CD14-positive monocyte (primary cell): ENCODE measurements around the gene PAX8. TPM values are rescaled to one million over a fixed set of nuclear protein-coding genes. Genes with fewer than 3 reads are reported as not detected.
A peak's percentile ranks its signal among the peaks of the same experiment; 100 is the strongest.

Experiments
- DNase-seq, 3 donors: peaks; one replicate each; pipeline ENCODE4 v3.0.0-alpha.2; 2011 to 2022
- H2AFZ ChIP-seq: 2 replicates; pipeline ENCODE4 v1.6.0; 2012; ENCODE audit warnings: mild to moderate bottlenecking, low read depth, low read length, inconsistent platforms; ENCODE audit not compliant: insufficient read depth, poor library complexity, severe bottlenecking
- H3K27ac ChIP-seq, 2 donors: 1 replicate in 1 of 2; 2 replicates in 1 of 2; pipeline ENCODE4 v1.5.1; 2012 to 2013; ENCODE audit warnings: low read length in 2 of 2, control low read depth in 1 of 2, inconsistent platforms in 1 of 2, low read depth in 1 of 2, mild to moderate bottlenecking in 1 of 2
- H3K27me3 ChIP-seq, 2 donors: one replicate each; pipeline versions ENCODE4 v1.6.0 to v1.6.1; 2011 to 2013; ENCODE audit warnings: low read length in 2 of 2; ENCODE audit not compliant: control insufficient read depth in 2 of 2, insufficient read depth in 2 of 2
- H3K36me3 ChIP-seq, 2 donors: replicated peaks in 1 of 2; 1 replicate in 1 of 2; 2 replicates in 1 of 2; pipeline versions ENCODE4 v1.5.1 to v1.6.1; 2012 to 2013; ENCODE audit warnings: low read length in 2 of 2, control low read depth in 1 of 2, inconsistent platforms in 1 of 2, mild to moderate bottlenecking in 1 of 2; ENCODE audit not compliant: insufficient read depth in 2 of 2, control insufficient read depth in 1 of 2
- H3K4me1 ChIP-seq, 2 donors: 1 replicate in 1 of 2; 2 replicates in 1 of 2; pipeline versions ENCODE4 v1.5.1 to v1.6.1; 2012 to 2013; ENCODE audit warnings: low read length in 2 of 2, control low read depth in 1 of 2, inconsistent platforms in 1 of 2, mild to moderate bottlenecking in 1 of 2, moderate library complexity in 1 of 2; ENCODE audit not compliant: insufficient read depth in 2 of 2, control insufficient read depth in 1 of 2
- H3K4me2 ChIP-seq: replicated peaks from 2 replicates; pipeline ENCODE3; 2012; ENCODE audit warnings: low read length, moderate library complexity, mild to moderate bottlenecking; ENCODE audit not compliant: poor library complexity, severe bottlenecking; ENCODE audit errors: extremely low read depth
- H3K4me3 ChIP-seq, 3 experiments: fragments of 200-600 bp in 1 of 3; sonication (generic) in 1 of 3; replicated peaks in 1 of 3; 1 replicate in 2 of 3; 2 replicates in 1 of 3; pipeline ENCODE4 v1.5.1; 2011 to 2013; ENCODE audit warnings: low read length in 3 of 3, mild to moderate bottlenecking in 3 of 3, control low read depth in 2 of 3, low read depth in 2 of 3, inconsistent platforms in 1 of 3, moderate library complexity in 1 of 3
- H3K79me2 ChIP-seq: 2 replicates; pipeline ENCODE4 v1.6.0; 2012; ENCODE audit warnings: mild to moderate bottlenecking, control low read depth, inconsistent platforms, low read length, moderate library complexity; ENCODE audit not compliant: insufficient read depth
- H3K9ac ChIP-seq: 2 replicates; pipeline ENCODE4 v1.6.0; 2017; ENCODE audit warnings: low read length, mild to moderate bottlenecking; ENCODE audit not compliant: insufficient read depth, poor library complexity, severe bottlenecking
- H3K9me3 ChIP-seq, 2 donors: replicated peaks in 1 of 2; 1 replicate in 1 of 2; 2 replicates in 1 of 2; pipeline versions ENCODE4 v1.5.1 to v1.6.1; 2012 to 2013; ENCODE audit warnings: low read length in 2 of 2, control low read depth in 1 of 2; ENCODE audit not compliant: control insufficient read depth in 1 of 2, insufficient read depth in 1 of 2
- H4K20me1 ChIP-seq: 2 replicates; pipeline ENCODE4 v1.6.0; 2012; ENCODE audit warnings: mild to moderate bottlenecking, low read length, control low read depth, moderate library complexity; ENCODE audit not compliant: insufficient read depth
- H3K27ac Mint-ChIP-seq, 7 donors: one replicate each; pipeline ENCODE4 v1.8.0; 2020; ENCODE audit warnings: mild to moderate bottlenecking in 7 of 7, mixed read lengths in 7 of 7, moderate library complexity in 6 of 7, inconsistent platforms in 2 of 7
- H3K27me3 Mint-ChIP-seq, 3 donors: one replicate each; pipeline ENCODE4 v1.8.0; 2021 to 2022; ENCODE audit warnings: low read depth in 3 of 3, mild to moderate bottlenecking in 3 of 3, mixed read lengths in 3 of 3, moderate library complexity in 3 of 3, inconsistent platforms in 1 of 3
- H3K36me3 Mint-ChIP-seq, 2 donors: one replicate each; pipeline ENCODE4 v1.8.0; 2020; ENCODE audit warnings: mixed read lengths in 2 of 2, inconsistent platforms in 1 of 2, mild to moderate bottlenecking in 1 of 2
- H3K4me1 Mint-ChIP-seq: one replicate; pipeline ENCODE4 v1.8.0; 2020; ENCODE audit warnings: mild to moderate bottlenecking, mixed read lengths
- H3K4me3 Mint-ChIP-seq, 2 donors: one replicate each; pipeline ENCODE4 v1.8.0; 2020; ENCODE audit warnings: mild to moderate bottlenecking in 2 of 2, mixed read lengths in 2 of 2, moderate library complexity in 1 of 2
- H3K9me3 Mint-ChIP-seq, 7 donors: one replicate each; pipeline ENCODE4 v1.8.0; 2020 to 2022; ENCODE audit warnings: mixed read lengths in 7 of 7, mild to moderate bottlenecking in 6 of 7, moderate library complexity in 6 of 7, inconsistent platforms in 2 of 7
- CTCF ChIP-seq: fragments of 200-600 bp; IDR thresholded peaks from one replicate; pipeline ENCODE4 v1.8.0; 2022; ENCODE audit warnings: antibody characterized with exemption, mild to moderate bottlenecking
- WGBS: methylation state at CpG from one replicate; pipeline ENCODE4 v1.1.5; 2013; ENCODE audit warnings: missing lambda C conversion rate; ENCODE audit not compliant: insufficient coverage; 5-methylcytosine and 5-hydroxymethylcytosine counted together
- intact Hi-C, 2 donors: fragments of 100-400 bp; cut with micrococcal nuclease; formaldehyde crosslinking; loops; one replicate each; pipeline versions ENCODE4 v1.15.0 to v1.15.1; 2023
- polyA plus RNA-seq, 3 donors: library from polyadenylated mRNA; depleted of rRNA in 1 of 3; unstranded in 2 of 3; stranded (reverse) in 1 of 3; fragments of 300-500 nt in 2 of 3; fragments of >200 nt in 1 of 3; fragmentation: Illumina TruSeq in 2 of 3; gene quantifications; 1 replicate in 2 of 3; 2 replicates in 1 of 3; pipeline ENCODE4 v1.2.3, GENCODE V29; 2012 to 2021

The PAX8 gene
- polyA plus RNA-seq, 3 donors: 0.26 to 0.47 (median 0.36) TPM

- intact Hi-C loops: no loop called here
- peaks cover 12 to 19% (median 14%) of the 10 kb centered on the region in 3 donors for H3K27me3 Mint-ChIP-seq
- no peak overlapping the region for H3K4me2 ChIP-seq
These were observed 5.8 kb upstream of the PAX8 start for GRCh38 chr2:113284476-113284875.

GRCh38 chr2:113283704-113284284, 5.1 kb upstream of the PAX8 start:
- no peak overlapping the region for H3K9ac ChIP-seq
- peaks cover 17 to 27% of the 10 kb centered on the region in 2 donors for H3K4me1 ChIP-seq
- peak overlapping the region; percentile 69 for H2AFZ ChIP-seq
- no peak overlapping the region for H3K4me3 ChIP-seq
- H3K27me3 ChIP-seq: peaks cover 7 to 9% of the 10 kb centered on the region in 2 donors
- no peak for DNase-seq
- no peak for TF ChIP-seq CTCF
- H3K9me3 Mint-ChIP-seq: peaks cover 0 to 3% (median 0%) of the 10 kb centered on the region in 7 donors
- H3K9me3 ChIP-seq: peaks cover 0 to 2% of the 10 kb centered on the region in 2 donors
- no peaks in the 10 kb centered on the region for H4K20me1 ChIP-seq
- 66% methylated on average over 2 of the region's 3 CpGs for WGBS
- no peak overlapping the region for H3K27ac ChIP-seq
- H3K4me3 Mint-ChIP-seq: no peak overlapping the region
- H3K27ac Mint-ChIP-seq: no peak overlapping the region
- H3K4me1 Mint-ChIP-seq: peaks cover 37% of the 10 kb centered on the region
- no peak overlapping the region for H3K4me2 ChIP-seq
- H3K79me2 ChIP-seq: no peaks in the 10 kb centered on the region
- intact Hi-C loops: no loop called here
- no peaks in the 10 kb centered on the region for H3K36me3 ChIP-seq
- peaks cover 18 to 26% (median 21%) of the 10 kb centered on the region in 3 donors for H3K27me3 Mint-ChIP-seq
- peaks cover 0 to 7% of the 10 kb centered on the region in 2 donors for H3K36me3 Mint-ChIP-seq

More at GRCh38 chr2:113284476-113284875, 5.8 kb upstream of the PAX8 start:
- Mint-ChIP-seq H3K4me3 (no peak overlapping the region), H3K27ac (no peak overlapping the region), H3K36me3 (peaks cover 0 to 4% of the 10 kb centered on the region in 2 donors), H3K9me3 (peaks cover 0 to 1% (median 0%) of the 10 kb centered on the region in 7 donors), H3K4me1 (peaks cover 36% of the 10 kb centered on the region)
- H2AFZ ChIP-seq: peak overlapping the region; percentile 69
- no peaks in the 10 kb centered on the region for H3K9me3 ChIP-seq
- no peaks in the 10 kb centered on the region for H3K79me2 ChIP-seq
- H3K27me3 ChIP-seq: peaks cover under 1 to 2% of the 10 kb centered on the region in 2 donors
- no peak overlapping the region for H3K4me3 ChIP-seq
- peaks cover 17 to 27% of the 10 kb centered on the region in 2 donors for H3K4me1 ChIP-seq
- H4K20me1 ChIP-seq: no peaks in the 10 kb centered on the region
- no peak for DNase-seq
- no peak for TF ChIP-seq CTCF
- no peaks in the 10 kb centered on the region for H3K36me3 ChIP-seq
- H3K27ac ChIP-seq: no peak overlapping the region
- WGBS: no CpG with 5 or more reads among the region's 1 CpG
- no peak overlapping the region for H3K9ac ChIP-seq
